WERI-Rb-1 (cell line): ENCODE measurements around the gene TMCO5A.

Experiments used
- DNase-seq: peaks from one replicate; pipeline ENCODE4 v3.0.0-alpha.2; 2020
- H3K27ac ChIP-seq: fragments of 250-450 bp; sonication (Bioruptor Pico); 2 replicates; pipeline ENCODE4 v1.5.1; 2020; ENCODE audit warnings: mild to moderate bottlenecking, moderate library complexity
- H3K27me3 ChIP-seq: fragments of 250-450 bp; sonication (Bioruptor Pico); 2 replicates; pipeline ENCODE4 v1.5.1; 2021; ENCODE audit warnings: mild to moderate bottlenecking, low read depth, moderate library complexity; ENCODE audit not compliant: insufficient read depth, severe bottlenecking
- H3K36me3 ChIP-seq: fragments of 250-450 bp; sonication (Bioruptor Pico); 2 replicates; pipeline ENCODE4 v1.5.1; 2020; ENCODE audit warnings: mild to moderate bottlenecking, moderate library complexity
- H3K4me3 ChIP-seq: 2 replicates; pipeline ENCODE4 v1.5.1; 2011; ENCODE audit warnings: low read depth, mild to moderate bottlenecking, control low read depth, low read length
- H3K9me3 ChIP-seq: fragments of 250-450 bp; sonication (Bioruptor Pico); 2 replicates; pipeline ENCODE4 v1.5.1; 2021; ENCODE audit warnings: mild to moderate bottlenecking, moderate library complexity; ENCODE audit not compliant: severe bottlenecking
- CTCF ChIP-seq: IDR thresholded peaks from 2 replicates; pipeline ENCODE4 v1.5.1; 2011; ENCODE audit warnings: low read depth, mild to moderate bottlenecking, control low read depth, inconsistent platforms, low read length

TMCO5A gene

GRCh38 chr15:37978231-37978630 lies 43.8 kb downstream of the TMCO5A start:
- Histone ChIP-seq H3K4me3 (no peak overlapping the region), H3K27ac (no peak overlapping the region), H3K9me3 (no peaks in the 10 kb centered on the region), H3K27me3 (no peaks in the 10 kb centered on the region), H3K36me3 (no peaks in the 10 kb centered on the region)
- DNase-seq: no peak
- no peak for TF ChIP-seq CTCF

GRCh38 chr15:37979671-37980409 lies 45.4 kb downstream of the TMCO5A start:
- no peak overlapping the region for H3K4me3 ChIP-seq
- H3K9me3 ChIP-seq: no peaks in the 10 kb centered on the region
- DNase-seq: no peak
- no peaks in the 10 kb centered on the region for H3K27me3 ChIP-seq
- H3K36me3 ChIP-seq: no peaks in the 10 kb centered on the region
- no peak overlapping the region for H3K27ac ChIP-seq
- TF ChIP-seq CTCF: no peak

GRCh38 chr15:37981201-37981600 lies 46.8 kb downstream of the TMCO5A start:
- Histone ChIP-seq H3K27me3 (no peaks in the 10 kb centered on the region), H3K4me3 (no peak overlapping the region), H3K36me3 (no peaks in the 10 kb centered on the region), H3K27ac (no peak overlapping the region), H3K9me3 (no peaks in the 10 kb centered on the region)
- DNase-seq: no peak
- TF ChIP-seq CTCF: no peak

- TF ChIP-seq CTCF: peak; percentile 50
- H3K4me3 ChIP-seq: no peak overlapping the region
- DNase-seq: peak; percentile 14
These were observed 47.3 kb downstream of the TMCO5A start for GRCh38 chr15:37981775-37982174.

GRCh38 chr15:37984368-37984767 lies 49.9 kb downstream of the TMCO5A start:
- no peaks in the 10 kb centered on the region for H3K27me3 ChIP-seq
- H3K27ac ChIP-seq: no peak overlapping the region
- DNase-seq: no peak
- TF ChIP-seq CTCF: no peak
- H3K4me3 ChIP-seq: no peak overlapping the region
- no peaks in the 10 kb centered on the region for H3K9me3 ChIP-seq
- H3K36me3 ChIP-seq: no peaks in the 10 kb centered on the region

More at GRCh38 chr15:37981775-37982174, 47.3 kb downstream of the TMCO5A start:
- Histone ChIP-seq H3K9me3 (no peaks in the 10 kb centered on the region), H3K36me3 (no peaks in the 10 kb centered on the region), H3K27me3 (no peaks in the 10 kb centered on the region), H3K27ac (no peak overlapping the region)
